Activated T-cell treated with anti-CD3 and anti-CD28 coated beads, Interleukin-2, amount 50 U/mL, for 24 hours (primary cell): ENCODE data around the gene GPR85.
"Not testable (repeated sequence)": the region's sequence is repeated elsewhere in the genome, so short reads cannot be mapped to it uniquely, and the experiment has no call there.

Experiments used
- DNase-seq: peaks from one replicate; pipeline ENCODE4 v3.0.0-alpha.2; 2020
- H3K27ac Mint-ChIP-seq: 2 replicates; pipeline ENCODE4 v1.8.0; 2020; ENCODE audit warnings: mild to moderate bottlenecking, mixed read lengths
- H3K27me3 Mint-ChIP-seq: 2 replicates; pipeline ENCODE4 v1.8.0; 2020; ENCODE audit warnings: mixed read lengths
- H3K36me3 Mint-ChIP-seq: 2 replicates; pipeline ENCODE4 v1.8.0; 2020; ENCODE audit warnings: low read depth, mixed read lengths
- H3K4me1 Mint-ChIP-seq: 2 replicates; pipeline ENCODE4 v1.8.0; 2020; ENCODE audit warnings: low read depth, mixed read lengths
- H3K4me3 Mint-ChIP-seq: 2 replicates; pipeline ENCODE4 v1.8.0; 2020; ENCODE audit warnings: mild to moderate bottlenecking, moderate library complexity, mixed read lengths
- H3K9me3 Mint-ChIP-seq: 2 replicates; pipeline ENCODE4 v1.8.0; 2020; ENCODE audit warnings: mixed read lengths

Gene GPR85, protein sequence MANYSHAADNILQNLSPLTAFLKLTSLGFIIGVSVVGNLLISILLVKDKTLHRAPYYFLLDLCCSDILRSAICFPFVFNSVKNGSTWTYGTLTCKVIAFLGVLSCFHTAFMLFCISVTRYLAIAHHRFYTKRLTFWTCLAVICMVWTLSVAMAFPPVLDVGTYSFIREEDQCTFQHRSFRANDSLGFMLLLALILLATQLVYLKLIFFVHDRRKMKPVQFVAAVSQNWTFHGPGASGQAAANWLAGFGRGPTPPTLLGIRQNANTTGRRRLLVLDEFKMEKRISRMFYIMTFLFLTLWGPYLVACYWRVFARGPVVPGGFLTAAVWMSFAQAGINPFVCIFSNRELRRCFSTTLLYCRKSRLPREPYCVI

DNA sequence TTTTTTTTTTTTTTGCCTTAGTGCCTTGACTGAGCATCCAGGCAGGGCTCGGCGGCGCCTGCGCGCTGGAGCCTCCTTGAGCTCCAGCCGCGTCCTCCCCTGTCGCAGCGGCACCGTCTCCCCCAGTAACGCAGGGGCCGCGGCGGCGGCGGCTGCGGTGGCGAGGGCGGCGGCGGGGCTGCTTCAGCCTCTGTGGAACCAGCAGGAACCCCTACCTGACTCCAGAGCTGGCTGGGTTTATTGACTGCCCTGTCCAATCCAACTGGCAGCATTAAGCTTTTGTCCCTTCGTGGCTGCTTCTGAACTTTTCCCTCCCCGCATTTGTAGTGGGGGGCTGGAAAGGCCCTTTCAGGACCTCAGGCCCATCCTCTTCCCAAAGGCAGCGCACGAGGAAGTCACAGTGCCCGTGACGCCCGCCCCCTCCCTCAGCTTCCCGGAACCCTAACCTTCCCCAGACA, at the start of gene GPR85:
Gene GPR85, minus strand, starts transcription at position 397 of the 458 bp plus-strand sequence. CDS start 2,106 bp downstream, outside the sequence.
- H3K4me1 Mint-ChIP-seq, result peaks cover 6% of the 10 kb centered on the region
- peak; percentile 47 for DNase-seq
- H3K36me3 Mint-ChIP-seq, result no peaks in the 10 kb centered on the region
- H3K27me3 Mint-ChIP-seq, result peaks cover 72% of the 10 kb centered on the region
- H3K4me3 Mint-ChIP-seq, result peak within 1 kb of the TSS; percentile 56
- H3K27ac Mint-ChIP-seq, result no peak within 1 kb of the TSS
- no peaks in the 10 kb centered on the region for H3K9me3 Mint-ChIP-seq

DNA sequence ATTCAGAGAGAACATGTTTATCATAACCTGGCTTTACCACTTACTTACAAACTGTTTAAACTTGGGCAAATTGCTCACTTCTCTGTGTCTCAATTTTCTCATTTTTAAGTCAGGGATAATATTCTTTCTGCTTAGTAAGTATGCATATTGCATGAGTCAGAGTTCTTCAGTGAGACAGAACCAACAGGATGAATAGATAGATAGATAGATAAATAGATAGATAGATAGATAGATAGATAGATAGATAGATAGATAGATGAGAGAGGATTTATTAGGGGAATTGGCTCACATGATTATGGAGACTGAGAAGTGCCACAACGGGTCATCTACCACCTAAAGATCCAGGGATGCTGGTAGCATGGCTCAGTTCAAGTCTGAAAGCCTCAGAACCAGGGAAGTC, 47.4 kb upstream of the GPR85 start:
- no peak for DNase-seq
- no peaks in the 10 kb centered on the region for H3K4me1 Mint-ChIP-seq

DNA sequence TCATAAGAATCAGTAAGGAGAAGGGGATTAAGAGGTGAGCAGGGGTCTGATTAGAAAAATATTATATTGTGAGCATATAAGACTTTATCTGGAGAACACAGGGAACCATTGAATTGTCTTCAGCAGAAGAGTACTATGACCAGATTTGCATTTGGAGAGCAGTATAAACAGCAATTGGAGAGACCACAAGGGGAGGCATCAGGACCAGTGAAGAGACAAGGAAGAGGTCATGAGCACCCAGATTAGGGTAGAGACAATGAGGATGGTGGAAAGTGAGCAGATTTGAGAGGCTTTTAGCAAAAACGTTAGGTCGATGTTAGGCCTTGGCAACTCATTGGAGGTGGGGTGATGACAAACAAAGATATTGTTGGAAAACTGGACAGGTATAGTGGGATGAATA, 44.7 kb upstream of the GPR85 start:
- no peak for DNase-seq
- no peak overlapping the region for H3K4me3 Mint-ChIP-seq
- H3K27me3 Mint-ChIP-seq, result peaks cover 10% of the 10 kb centered on the region
- H3K9me3 Mint-ChIP-seq, result no peaks in the 10 kb centered on the region
- no peaks in the 10 kb centered on the region for H3K4me1 Mint-ChIP-seq
- H3K27ac Mint-ChIP-seq, result no peak overlapping the region
- H3K36me3 Mint-ChIP-seq, result no peaks in the 10 kb centered on the region

More for the DNA sequence above, 47.4 kb upstream of the GPR85 start:
- H3K9me3 Mint-ChIP-seq, result no peaks in the 10 kb centered on the region
- H3K4me3 Mint-ChIP-seq, result no peak overlapping the region
- H3K36me3 Mint-ChIP-seq, result no peaks in the 10 kb centered on the region
- peaks cover 10% of the 10 kb centered on the region for H3K27me3 Mint-ChIP-seq
- no peak overlapping the region for H3K27ac Mint-ChIP-seq

DNA sequence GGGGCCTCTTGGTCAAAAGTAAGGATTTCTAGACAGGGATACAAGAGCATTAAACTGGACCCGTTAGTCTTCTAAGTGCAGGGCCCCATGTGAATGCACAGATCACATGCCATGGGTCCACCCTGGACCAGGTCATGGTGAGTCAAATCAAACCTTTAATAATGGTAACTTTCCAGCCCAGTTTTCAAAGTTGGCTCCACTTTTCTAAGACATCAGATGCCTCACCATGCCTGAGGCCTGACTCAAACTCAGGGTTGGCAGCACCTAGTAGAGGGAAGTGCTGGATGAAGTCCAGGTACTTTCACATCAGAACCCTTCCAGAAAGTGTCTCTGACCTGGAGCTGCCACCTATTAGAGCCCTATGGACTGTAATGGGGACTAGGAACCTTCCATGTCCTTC, 41.4 kb upstream of the GPR85 start:
- H3K9me3 Mint-ChIP-seq, result no peaks in the 10 kb centered on the region

DNA sequence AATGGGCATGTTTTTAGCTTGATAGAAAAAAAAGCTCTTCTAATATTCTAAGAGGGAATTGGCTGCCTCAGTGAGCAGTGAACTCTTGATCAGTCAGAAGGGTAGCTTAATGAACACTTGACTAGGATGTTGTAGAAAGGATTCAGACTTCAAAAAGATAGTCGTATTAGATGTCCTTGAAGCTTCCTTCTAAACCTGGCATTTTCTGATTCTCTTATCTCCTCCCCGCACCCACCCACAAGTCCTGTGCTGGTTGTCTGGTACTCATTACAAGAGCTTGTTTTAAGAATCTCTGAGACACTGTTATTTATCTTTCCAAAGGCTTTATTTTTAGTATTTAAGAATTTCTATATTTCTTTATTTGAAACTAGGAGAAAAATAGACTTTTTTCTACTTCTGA, 39.1 kb upstream of the GPR85 start:
- Mint-ChIP-seq H3K9me3 (no peaks in the 10 kb centered on the region), H3K4me3 (no peak overlapping the region), H3K27ac (no peak overlapping the region), H3K4me1 (peaks cover 22% of the 10 kb centered on the region), H3K27me3 (peaks cover 10% of the 10 kb centered on the region), H3K36me3 (no peaks in the 10 kb centered on the region)
- DNase-seq, result no peak

More for the DNA sequence above, 41.4 kb upstream of the GPR85 start:
- DNase-seq, result no peak
- Mint-ChIP-seq H3K27me3 (peaks cover 15% of the 10 kb centered on the region), H3K4me3 (no peak overlapping the region), H3K27ac (no peak overlapping the region), H3K4me1 (peaks cover 4% of the 10 kb centered on the region), H3K36me3 (no peaks in the 10 kb centered on the region)

DNA sequence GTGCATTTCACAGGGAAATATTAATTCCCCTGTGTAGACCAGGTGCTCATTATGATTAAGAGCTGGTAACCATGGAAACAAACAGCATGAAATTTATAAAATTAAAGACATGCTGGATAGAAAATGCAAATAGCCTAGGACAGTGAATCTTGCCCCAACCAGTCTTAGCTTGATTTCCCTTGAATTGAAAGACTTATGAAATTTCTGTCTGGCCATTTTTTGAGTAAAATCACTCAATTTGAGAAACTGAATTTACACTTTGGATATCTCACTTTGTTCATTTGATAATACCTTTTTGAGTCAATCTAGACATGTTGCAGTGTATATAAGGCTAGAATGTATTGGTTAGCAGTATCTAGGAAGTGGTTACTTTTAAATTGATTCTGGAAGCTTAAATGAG, 36.1 kb upstream of the GPR85 start:
- Mint-ChIP-seq H3K4me1 (peaks cover 42% of the 10 kb centered on the region), H3K4me3 (no peak overlapping the region), H3K9me3 (no peaks in the 10 kb centered on the region), H3K36me3 (peaks cover 6% of the 10 kb centered on the region), H3K27ac (peak overlapping the region; percentile 75), H3K27me3 (peaks cover 10% of the 10 kb centered on the region)
- no peak for DNase-seq

DNA sequence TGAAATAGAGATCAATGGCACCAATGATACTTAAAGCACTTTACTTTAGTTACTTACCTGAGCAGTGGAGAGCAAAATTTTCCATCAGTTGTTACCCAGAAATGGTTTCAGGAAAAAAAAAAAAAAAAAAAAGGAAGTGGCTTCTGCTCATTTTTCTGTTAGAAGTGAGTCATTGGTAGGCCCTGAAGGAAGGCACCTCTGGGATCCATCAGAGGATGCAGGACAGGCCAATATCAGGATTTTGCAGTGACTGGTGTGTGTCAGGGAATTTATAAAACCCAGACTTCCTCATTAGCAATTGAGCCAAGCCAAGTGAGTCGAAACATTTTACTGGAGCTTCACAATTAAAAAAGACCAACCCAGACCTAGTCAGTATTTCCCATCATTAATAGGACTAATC, 34.0 kb upstream of the GPR85 start:
- peaks cover 27% of the 10 kb centered on the region for H3K36me3 Mint-ChIP-seq
- H3K27ac Mint-ChIP-seq, result no peak overlapping the region
- no peak overlapping the region for H3K4me3 Mint-ChIP-seq
- DNase-seq, result no peak
- peaks cover 52% of the 10 kb centered on the region for H3K4me1 Mint-ChIP-seq
- H3K9me3 Mint-ChIP-seq, result no peaks in the 10 kb centered on the region
- peaks cover 8% of the 10 kb centered on the region for H3K27me3 Mint-ChIP-seq

DNA sequence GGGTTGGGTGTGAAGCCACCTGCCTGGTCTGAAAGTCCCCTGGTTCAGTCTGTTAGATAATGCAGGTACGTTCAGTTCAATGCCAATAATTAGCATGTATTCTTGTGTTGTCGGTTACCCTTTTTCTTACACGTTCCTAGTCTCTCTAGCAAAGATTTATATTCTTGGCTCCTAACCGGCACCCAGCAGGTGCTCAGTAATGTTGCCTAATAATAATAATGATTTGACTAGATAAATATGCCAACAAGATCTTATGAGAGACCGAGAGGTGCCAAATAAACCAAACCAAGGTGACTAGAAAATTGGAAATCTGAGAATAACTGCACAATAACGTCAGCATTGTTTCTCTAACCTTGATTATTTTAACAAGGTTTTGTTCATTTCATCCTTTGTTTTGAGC, 32.8 kb upstream of the GPR85 start:
- Mint-ChIP-seq H3K36me3 (peaks cover 37% of the 10 kb centered on the region), H3K9me3 (no peaks in the 10 kb centered on the region), H3K27ac (no peak overlapping the region)

DNA sequence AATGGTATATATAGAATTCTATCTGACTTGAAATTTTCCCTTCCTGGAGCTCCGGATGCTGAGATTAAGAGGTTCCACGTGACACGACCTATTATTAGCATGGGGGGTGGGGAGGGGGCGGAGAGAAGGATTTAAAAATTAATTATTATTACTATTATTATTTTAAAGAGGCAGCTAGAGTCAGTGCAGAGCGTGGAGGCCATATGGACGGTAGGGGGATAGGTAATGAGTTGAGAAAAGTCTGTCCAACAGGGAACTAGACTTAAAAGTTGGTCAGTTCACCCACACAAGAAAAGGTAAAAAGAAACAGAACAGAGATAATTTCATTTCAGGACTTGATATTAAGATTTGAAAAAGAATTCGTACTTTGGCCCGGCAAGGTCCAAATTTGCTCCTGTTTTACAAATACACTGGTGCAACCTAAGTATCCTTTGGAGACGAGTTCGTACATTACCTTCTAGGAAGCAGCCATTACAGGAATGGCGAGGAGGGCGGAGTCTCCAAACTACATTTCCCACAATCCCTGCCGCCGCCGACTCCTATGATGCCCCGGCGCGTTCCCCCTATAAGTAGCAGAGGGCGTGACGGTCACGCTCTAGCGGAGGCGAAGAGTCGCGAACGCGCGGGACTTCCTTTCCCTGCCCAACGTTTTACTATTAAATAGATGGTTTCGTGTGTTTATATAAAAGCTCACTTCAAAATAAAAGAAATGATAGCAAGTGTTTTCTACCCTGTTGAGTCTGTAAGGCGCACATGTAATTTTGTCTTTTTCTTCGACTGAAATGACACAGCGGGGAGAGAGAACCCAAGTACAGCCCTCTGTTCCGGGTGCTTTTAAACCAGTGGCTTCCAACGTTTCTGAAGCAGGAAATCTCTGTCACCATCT, 31.7 kb upstream of the GPR85 start, which contains the start of gene SMIM30:
Gene SMIM30, minus strand, starts transcription at position 481 of the 886 bp plus-strand sequence. CDS start 976 bp downstream, outside the sequence.
- Mint-ChIP-seq H3K4me3 (peak within 1 kb of the TSS; percentile 87), H3K27me3 (no peaks in the 10 kb centered on the region), H3K36me3 (peaks cover 45% of the 10 kb centered on the region), H3K9me3 (no peaks in the 10 kb centered on the region), H3K27ac (peak within 1 kb of the TSS; percentile 94), H3K4me1 (peaks cover 54% of the 10 kb centered on the region)
- peak; percentile 88 for DNase-seq

More for the DNA sequence above, 32.8 kb upstream of the GPR85 start:
- Mint-ChIP-seq H3K4me1 (peaks cover 57% of the 10 kb centered on the region), H3K4me3 (no peak overlapping the region), H3K27me3 (peaks cover 2% of the 10 kb centered on the region)
- DNase-seq, result no peak

DNA sequence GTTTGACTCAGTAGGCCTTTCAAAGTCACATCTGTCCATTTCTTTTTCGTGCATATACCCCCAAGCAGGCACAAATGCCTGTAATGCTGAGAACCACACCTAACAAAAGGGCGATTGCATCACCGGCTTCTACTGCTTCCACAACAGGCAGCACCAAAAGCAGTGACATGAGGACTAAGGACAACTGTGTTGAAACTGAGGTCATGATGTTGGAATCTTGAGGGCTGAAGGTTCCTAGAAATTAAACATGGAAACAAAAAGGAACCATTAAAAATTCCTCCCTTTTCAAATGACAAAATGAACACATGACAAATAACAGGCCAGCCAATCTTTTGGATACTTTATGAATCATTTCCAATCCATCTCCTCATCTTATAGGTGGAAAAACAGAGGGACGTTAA, 30.7 kb upstream of the GPR85 start:
- Mint-ChIP-seq H3K27ac (peak overlapping the region; percentile 84), H3K4me3 (peak overlapping the region; percentile 87), H3K4me1 (peaks cover 47% of the 10 kb centered on the region), H3K36me3 (peaks cover 53% of the 10 kb centered on the region)
- not testable (repeated sequence) for DNase-seq, H3K9me3 Mint-ChIP-seq, H3K27me3 Mint-ChIP-seq

DNA sequence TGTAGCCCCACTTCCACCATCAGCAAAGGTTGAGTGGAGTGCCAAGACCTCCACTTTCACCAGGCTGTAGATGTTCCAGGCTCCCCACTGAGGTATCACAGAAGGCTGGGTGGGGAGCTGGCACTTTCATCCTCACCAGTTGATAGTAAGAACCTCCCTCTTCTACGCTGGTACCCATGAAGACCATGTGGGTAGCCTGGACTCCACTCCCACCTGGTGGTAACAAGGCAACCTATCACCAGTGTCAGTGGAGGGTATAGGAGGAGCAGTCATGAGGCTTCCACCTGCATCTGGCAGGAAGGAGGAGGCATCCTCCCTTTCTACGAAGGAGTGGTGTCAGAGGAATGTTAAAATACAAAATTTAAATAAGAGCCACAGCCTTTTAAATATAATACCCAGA, 27.3 kb upstream of the GPR85 start:
- H3K27me3 Mint-ChIP-seq, result no peaks in the 10 kb centered on the region
- H3K4me1 Mint-ChIP-seq, result peaks cover 23% of the 10 kb centered on the region
- no peak overlapping the region for H3K27ac Mint-ChIP-seq
- DNase-seq, result no peak
- peaks cover 54% of the 10 kb centered on the region for H3K36me3 Mint-ChIP-seq
- no peaks in the 10 kb centered on the region for H3K9me3 Mint-ChIP-seq
- no peak overlapping the region for H3K4me3 Mint-ChIP-seq

DNA sequence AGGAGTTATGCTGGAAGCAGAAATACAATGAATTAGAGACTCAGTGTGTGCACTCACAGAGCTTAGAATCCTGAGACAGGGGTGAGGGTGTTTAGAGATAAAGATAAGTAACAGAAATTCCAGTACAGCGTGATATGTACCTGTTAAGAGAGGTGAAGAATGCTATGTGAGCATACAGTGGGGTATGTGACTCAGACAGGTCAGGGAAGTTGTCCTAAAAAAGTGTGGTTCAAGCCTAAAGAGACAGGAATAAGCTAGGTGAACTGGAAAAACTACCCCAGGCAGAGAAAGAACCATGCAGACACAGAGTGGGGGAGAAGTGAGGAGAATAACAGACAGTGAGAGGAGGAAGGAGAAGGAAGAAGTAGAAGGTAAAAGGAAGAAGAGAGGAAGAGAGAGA, 23.1 kb upstream of the GPR85 start:
- Mint-ChIP-seq H3K27ac (no peak overlapping the region), H3K27me3 (peaks cover 4% of the 10 kb centered on the region), H3K9me3 (no peaks in the 10 kb centered on the region), H3K4me3 (no peak overlapping the region), H3K4me1 (peaks cover 2% of the 10 kb centered on the region), H3K36me3 (peaks cover 20% of the 10 kb centered on the region)
- DNase-seq, result no peak

DNA sequence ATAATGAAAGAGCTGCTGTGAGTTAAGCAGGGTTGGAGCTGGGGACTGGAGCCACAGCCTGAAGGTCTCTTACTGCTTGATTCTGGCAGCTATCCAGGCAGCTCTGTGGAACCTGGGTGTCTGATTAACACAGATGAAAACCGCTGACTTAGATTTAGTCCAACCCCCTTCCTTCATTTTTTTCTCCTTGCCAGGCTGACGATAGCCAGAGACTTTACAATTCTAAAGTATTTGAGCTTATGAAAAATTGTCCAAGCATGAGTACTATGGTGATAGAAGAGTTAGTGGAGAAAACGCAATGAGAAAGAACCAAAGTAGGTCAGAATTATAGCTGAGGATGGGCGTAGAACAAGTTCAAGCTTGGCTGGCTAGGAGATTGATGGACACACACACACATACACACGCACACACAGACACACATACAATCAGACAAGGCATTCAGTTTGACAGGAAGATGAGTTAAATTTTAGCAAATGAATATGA, 13.5 kb upstream of the GPR85 start:
- DNase-seq, result no peak
- Mint-ChIP-seq H3K27me3 (peaks cover 18% of the 10 kb centered on the region), H3K27ac (no peak overlapping the region), H3K4me3 (no peak overlapping the region), H3K36me3 (no peaks in the 10 kb centered on the region), H3K9me3 (no peaks in the 10 kb centered on the region), H3K4me1 (no peaks in the 10 kb centered on the region)

DNA sequence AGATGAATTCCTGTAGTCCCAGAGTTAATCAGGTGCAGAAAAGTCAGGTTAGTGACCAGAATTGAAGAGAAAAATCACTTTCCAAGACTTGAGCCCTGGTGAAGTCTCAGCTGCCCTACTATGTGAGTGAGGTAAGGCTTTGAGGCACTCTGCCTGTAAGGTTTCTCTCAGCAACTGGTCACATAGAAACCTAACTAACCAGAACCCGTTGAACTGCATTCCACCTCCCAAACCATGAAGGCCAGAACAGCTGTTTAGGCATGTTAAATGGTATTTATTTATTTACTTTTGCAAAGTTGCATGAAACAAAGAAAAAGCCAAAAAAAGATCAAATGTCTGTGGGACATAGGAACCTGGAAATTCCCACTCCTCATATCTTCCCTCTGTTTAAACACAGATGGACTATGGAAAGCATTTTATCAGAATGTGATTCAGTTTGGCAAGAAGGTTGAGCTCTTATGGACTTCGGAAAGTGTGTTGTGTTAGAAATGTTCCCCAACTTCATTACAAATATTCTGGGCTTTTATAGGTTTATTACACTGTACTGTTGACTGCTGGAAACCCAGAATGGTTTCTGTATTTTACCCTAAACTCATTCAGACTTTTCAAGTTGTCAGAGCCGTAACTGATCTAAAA, 12.8 kb upstream of the GPR85 start:
- H3K4me1 Mint-ChIP-seq, result no peaks in the 10 kb centered on the region
- H3K27me3 Mint-ChIP-seq, result peaks cover 22% of the 10 kb centered on the region
- DNase-seq, result no peak
- H3K4me3 Mint-ChIP-seq, result no peak overlapping the region
- H3K9me3 Mint-ChIP-seq, result no peaks in the 10 kb centered on the region
- no peaks in the 10 kb centered on the region for H3K36me3 Mint-ChIP-seq
- no peak overlapping the region for H3K27ac Mint-ChIP-seq
